NCI-H226 (cell line): ENCODE results near the gene PDX1.

Experiments
- DNase-seq: peaks from one replicate; pipeline ENCODE4 v3.0.0-alpha.2; 2015

Gene PDX1

DNA sequence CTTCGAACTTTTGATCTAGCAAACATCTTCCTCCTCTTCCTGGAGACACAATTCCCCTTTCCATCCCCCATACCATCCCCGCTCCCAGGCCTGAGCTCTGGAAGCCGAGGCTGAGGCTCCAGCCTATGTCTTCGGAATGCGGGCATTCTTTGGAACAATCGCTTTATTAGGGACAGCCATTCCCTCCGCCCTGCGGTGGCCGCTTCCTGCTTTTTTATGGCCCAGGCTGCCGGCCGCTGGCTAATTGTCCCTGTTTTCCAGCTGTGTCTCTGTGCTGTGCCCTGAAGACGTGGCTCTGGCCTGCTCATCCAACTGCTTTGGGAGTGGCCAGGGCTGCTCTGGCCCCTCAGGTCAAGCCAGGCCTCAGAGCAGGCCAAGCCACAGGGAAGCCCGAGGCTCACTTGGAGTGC, 51.4 kb downstream of the PDX1 start:
- DNase-seq, result no peak

DNA sequence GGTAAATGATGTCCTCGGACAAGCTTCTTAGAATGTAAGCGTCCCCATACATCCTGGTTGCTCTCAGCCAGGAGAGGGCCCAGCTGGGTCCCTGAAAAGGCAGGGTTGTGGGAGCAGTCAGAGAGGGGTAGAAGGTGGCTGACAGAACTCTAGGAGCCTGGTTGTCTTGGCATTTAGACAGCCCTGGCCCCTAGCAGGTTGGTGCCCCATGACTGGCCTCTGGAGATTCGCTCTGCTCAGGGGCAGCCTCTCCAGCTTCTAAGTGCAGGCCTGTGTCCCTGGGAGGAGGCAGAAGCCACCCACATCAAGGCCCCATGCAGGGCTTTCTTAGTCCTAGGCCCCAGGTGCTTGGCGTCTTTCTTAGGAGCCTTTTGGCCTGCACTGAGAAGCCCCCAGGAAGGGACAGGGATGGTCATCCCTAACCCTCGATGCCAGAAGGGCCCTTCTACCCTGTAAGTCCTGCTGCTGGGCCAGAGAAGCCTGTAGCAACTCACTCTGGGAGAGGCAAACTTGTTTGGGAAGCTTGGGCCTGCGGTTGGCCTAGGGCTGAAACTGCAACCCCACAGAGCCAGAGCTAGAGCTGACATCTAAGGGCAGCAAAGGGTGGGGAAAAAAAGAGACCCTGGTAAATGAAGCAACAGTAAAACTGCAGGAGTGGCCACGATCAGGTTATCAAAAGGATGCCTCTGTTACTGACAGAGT, 52.1 kb downstream of the PDX1 start:
- no peak for DNase-seq

DNA sequence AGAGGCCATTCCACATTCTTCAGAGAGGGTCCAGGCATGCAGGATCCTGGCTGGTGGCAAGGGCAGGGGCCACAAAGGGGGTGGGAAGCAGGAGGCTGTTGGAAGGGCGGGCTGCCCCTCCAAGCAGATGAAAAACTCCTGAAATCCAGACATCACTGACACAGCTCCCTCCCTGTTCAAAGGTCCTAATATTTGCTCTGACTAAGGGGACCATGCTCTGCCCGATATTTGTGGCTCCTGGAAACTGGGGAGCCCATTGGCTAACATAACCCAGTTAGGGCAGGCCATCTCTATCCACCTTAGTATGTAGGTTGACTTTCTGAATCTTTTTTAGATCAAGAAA, 52.6 kb downstream of the PDX1 start:
- DNase-seq, result no peak

DNA sequence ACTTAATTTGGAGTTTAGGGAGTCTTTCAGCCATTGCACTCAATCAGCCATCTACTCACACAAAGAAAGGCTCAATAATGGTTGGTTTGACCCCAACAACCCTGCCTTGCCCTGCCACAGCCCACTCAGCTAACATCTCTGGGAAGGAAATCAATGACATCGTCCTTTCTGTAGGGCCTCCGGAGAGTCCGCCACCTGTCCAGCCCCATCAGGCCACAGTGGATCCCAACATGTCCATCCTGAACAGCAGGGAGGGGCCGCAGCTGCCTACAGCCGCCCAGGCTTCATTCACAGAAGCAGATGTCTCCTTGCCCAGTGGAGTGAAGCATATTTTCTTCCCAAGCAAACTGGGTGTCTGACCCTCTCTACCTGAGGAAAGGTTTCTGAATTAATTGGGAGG, 53.5 kb downstream of the PDX1 start:
- DNase-seq, result no peak

DNA sequence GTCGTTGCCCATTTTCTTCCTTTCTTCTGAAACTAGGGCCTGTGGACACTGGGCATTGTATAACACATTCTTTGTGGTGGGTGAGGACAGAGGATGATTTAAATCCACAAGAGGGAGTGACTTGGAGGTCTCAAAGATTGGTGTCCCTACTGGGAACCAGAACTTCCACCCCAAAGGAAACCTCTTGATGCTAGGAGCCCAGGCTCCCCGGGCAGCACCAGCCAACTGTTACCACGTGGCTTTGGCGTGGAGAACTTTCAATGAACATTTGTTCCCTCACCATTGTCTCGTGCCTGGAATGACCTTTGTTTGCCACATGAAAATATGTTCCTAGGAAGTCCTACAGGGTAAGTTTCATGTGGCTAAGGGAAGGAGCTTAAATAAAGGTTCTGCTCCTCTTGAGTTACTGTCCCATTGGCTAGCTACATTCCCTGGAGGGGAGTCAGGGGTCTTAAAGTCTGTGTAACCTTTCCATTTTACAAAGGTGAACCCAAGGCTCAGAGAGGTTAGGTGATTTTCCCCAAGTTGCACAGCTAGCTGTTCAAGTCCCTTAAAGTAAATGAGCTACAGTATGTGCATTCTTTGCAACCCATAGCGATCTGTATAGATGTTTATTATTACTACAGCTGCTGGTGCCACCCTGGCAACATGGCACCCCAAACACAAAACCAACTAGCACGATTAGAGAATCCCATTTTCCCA, 54.3 kb downstream of the PDX1 start:
- DNase-seq, result no peak
